WTC11 (cell line): ENCODE results near the gene DRGX. TPM values are rescaled to one million over a fixed set of nuclear protein-coding genes. Genes with fewer than 3 reads are reported as not detected.

Source experiments
- ATAC-seq: fragments of 200-7000 bp; cut with Tn5 transposase; 2 replicates; pipeline ENCODE4 v1.10.0; 2021; ENCODE audit warnings: mild to moderate bottlenecking, moderate library complexity
- CTCF ChIA-PET: fragments of 300-600 bp; sonication (Branson Sonifier 250); formaldehyde crosslinking; loops from one replicate; lab custom pipeline; 2021; ENCODE audit warnings: antibody characterized with exemption; lab: Charles Lee
- POLR2A ChIA-PET: fragments of 350-600 bp; sonication (Branson Sonifier 250); formaldehyde crosslinking; loops from one replicate; lab custom pipeline; 2021; ENCODE audit warnings: antibody characterized with exemption; lab: Charles Lee
- DNase-seq: peaks from one replicate; pipeline ENCODE4 v3.0.0; 2021; ENCODE audit warnings: low spot score
- H3K27ac Mint-ChIP-seq: 2 replicates; pipeline ENCODE4 v1.8.0; 2021; ENCODE audit warnings: mixed read lengths
- H3K27me3 Mint-ChIP-seq: 2 replicates; pipeline ENCODE4 v1.8.0; 2021; ENCODE audit warnings: low read depth, mild to moderate bottlenecking, moderate library complexity, mixed read lengths
- H3K36me3 Mint-ChIP-seq: 2 replicates; pipeline ENCODE4 v1.8.0; 2021; ENCODE audit warnings: mixed read lengths
- H3K4me1 Mint-ChIP-seq: 2 replicates; pipeline ENCODE4 v1.8.0; 2022; ENCODE audit warnings: mixed read lengths
- H3K4me3 Mint-ChIP-seq: 2 replicates; pipeline ENCODE4 v1.8.0; 2021; ENCODE audit warnings: mild to moderate bottlenecking, moderate library complexity, mixed read lengths
- H3K9me3 Mint-ChIP-seq: 2 replicates; pipeline ENCODE4 v1.8.0; 2021; ENCODE audit warnings: mixed read lengths
- ATF3 ChIP-seq: sonication (generic); formaldehyde crosslinking; conservative IDR thresholded peaks from 2 replicates; pipeline ENCODE4 v1.8.1; 2022; ENCODE audit warnings: mild to moderate bottlenecking, missing genetic modification reagents
- CDX4 ChIP-seq: fragments of 250-450 bp; sonication (Bioruptor Pico); IDR thresholded peaks from 2 replicates; pipeline ENCODE4 v1.9.0; 2021; ENCODE audit warnings: moderate library complexity, mild to moderate bottlenecking, inconsistent platforms, borderline replicate concordance
- CREM ChIP-seq: sonication (generic); formaldehyde crosslinking; IDR thresholded peaks from 2 replicates; pipeline ENCODE4 v1.8.1; 2022; ENCODE audit warnings: mild to moderate bottlenecking, missing genetic modification reagents, moderate library complexity
- ELF4 ChIP-seq: sonication (generic); formaldehyde crosslinking; IDR thresholded peaks from 2 replicates; pipeline ENCODE4 v1.8.1; 2022; ENCODE audit warnings: low read depth, mild to moderate bottlenecking, moderate library complexity, missing genetic modification reagents
- EMX1 ChIP-seq: fragments of 250-450 bp; sonication (Bioruptor Pico); IDR thresholded peaks from 2 replicates; pipeline ENCODE4 v1.8.0; 2021; ENCODE audit warnings: mild to moderate bottlenecking
- MAX ChIP-seq: sonication (generic); formaldehyde crosslinking; IDR thresholded peaks from 2 replicates; pipeline ENCODE4 v1.8.0; 2022; ENCODE audit warnings: mild to moderate bottlenecking, missing genetic modification reagents
- MLX ChIP-seq: sonication (generic); formaldehyde crosslinking; IDR thresholded peaks from 2 replicates; pipeline ENCODE4 v1.8.1; 2023; ENCODE audit warnings: mild to moderate bottlenecking, missing genetic modification reagents, moderate library complexity
- MYBL2 ChIP-seq: sonication (generic); formaldehyde crosslinking; IDR thresholded peaks from 2 replicates; pipeline ENCODE4 v1.8.1; 2023; ENCODE audit warnings: mild to moderate bottlenecking, moderate library complexity, missing genetic modification reagents
- NFYB ChIP-seq: sonication (generic); formaldehyde crosslinking; conservative IDR thresholded peaks from 2 replicates; pipeline ENCODE4 v1.8.0; 2022; ENCODE audit warnings: low read depth, missing genetic modification reagents
- NR3C1 ChIP-seq: sonication (generic); formaldehyde crosslinking; conservative IDR thresholded peaks from 2 replicates; pipeline ENCODE4 v1.8.1; 2023; ENCODE audit warnings: low read depth, mild to moderate bottlenecking, missing genetic modification reagents
- RELA ChIP-seq: sonication (generic); formaldehyde crosslinking; IDR thresholded peaks from 2 replicates; pipeline ENCODE4 v1.8.1; 2022; ENCODE audit warnings: missing genetic modification reagents, mild to moderate bottlenecking, borderline replicate concordance
- SMAD3 ChIP-seq: sonication (generic); formaldehyde crosslinking; IDR thresholded peaks from 2 replicates; pipeline ENCODE4 v1.8.0; 2022; ENCODE audit warnings: missing genetic modification reagents, mild to moderate bottlenecking, borderline replicate concordance
- STAT6 ChIP-seq: sonication (generic); formaldehyde crosslinking; conservative IDR thresholded peaks from 2 replicates; pipeline ENCODE4 v1.8.1; 2023; ENCODE audit warnings: mild to moderate bottlenecking, low read depth, missing genetic modification reagents, moderate library complexity
- ZNF121 ChIP-seq: sonication (generic); formaldehyde crosslinking; IDR thresholded peaks from 2 replicates; pipeline ENCODE4 v1.8.0; 2023; ENCODE audit warnings: missing genetic modification reagents
- ZNF138 ChIP-seq: sonication (generic); formaldehyde crosslinking; conservative IDR thresholded peaks from 2 replicates; pipeline ENCODE4 v1.8.1; 2022; ENCODE audit warnings: mild to moderate bottlenecking, moderate library complexity, missing genetic modification reagents
- ZNF281 ChIP-seq: sonication (generic); formaldehyde crosslinking; IDR thresholded peaks from 2 replicates; pipeline ENCODE4 v1.8.0; 2023; ENCODE audit warnings: mild to moderate bottlenecking, missing genetic modification reagents
- ZNF512 ChIP-seq: sonication (generic); formaldehyde crosslinking; IDR thresholded peaks from 2 replicates; pipeline ENCODE4 v1.8.1; 2022; ENCODE audit warnings: missing genetic modification reagents, borderline replicate concordance
- total RNA-seq: library from RNA; stranded (reverse); gene quantifications from 3 replicates; pipeline ENCODE4 v1.2.3, GENCODE V29; 2021

The DRGX gene
- total RNA-seq, 1 experiment from 2014 or later, result not detected

GRCh38 chr10:49393301-49393700 lies 2.6 kb downstream of the DRGX start:
- Mint-ChIP-seq H3K9me3 (no peaks in the 10 kb centered on the region), H3K4me3 (no peak overlapping the region), H3K27ac (no peak overlapping the region), H3K4me1 (peaks cover 24% of the 10 kb centered on the region), H3K36me3 (no peaks in the 10 kb centered on the region), H3K27me3 (peaks cover 80% of the 10 kb centered on the region)
- ChIA-PET CTCF (interaction anchor here (2.7 kb wide), 1 partner anchor 15 kb away, joined by 36 read pairs; no protein-coding TSS in a partner anchor), POLR2A (no interaction called here)
- TF ChIP-seq ELF4 (CRISPR knock-in tag) (no peak), NR3C1 (CRISPR knock-in tag) (no peak), ZNF121 (CRISPR knock-in tag) (no peak), SMAD3 (CRISPR knock-in tag) (no peak), STAT6 (CRISPR knock-in tag) (no peak), EMX1 (CRISPR knock-in tag) (no peak), MYBL2 (CRISPR knock-in tag) (no peak), CDX4 (CRISPR knock-in tag) (no peak)
- DNase-seq (no peak), ATAC-seq (no peak)

- no peak for TF ChIP-seq ZNF512
- no peak for TF ChIP-seq STAT6 (CRISPR knock-in tag)
- TF ChIP-seq MAX (CRISPR knock-in tag), result no peak
- no peak for TF ChIP-seq ATF3 (CRISPR knock-in tag)
- no peak for TF ChIP-seq MLX (CRISPR knock-in tag)
- no peak for TF ChIP-seq ZNF281 (CRISPR knock-in tag)
- TF ChIP-seq NFYB (CRISPR knock-in tag), result no peak
- no peak for TF ChIP-seq ZNF138 (CRISPR knock-in tag)
- TF ChIP-seq CREM (CRISPR knock-in tag), result no peak
- TF ChIP-seq RELA (CRISPR knock-in tag), result no peak
- H3K9me3 Mint-ChIP-seq, result no peaks in the 10 kb centered on the region
- peaks cover 43% of the 10 kb centered on the region for H3K27me3 Mint-ChIP-seq
- H3K36me3 Mint-ChIP-seq, result no peaks in the 10 kb centered on the region
- ATAC-seq (no peak), DNase-seq (no peak)
- ChIA-PET CTCF (interaction anchor here (0.6 to 3.1 kb wide), 2 partner anchors 19 to 65 kb away, joined by 3 to 19 read pairs; no protein-coding TSS in a partner anchor), POLR2A (no interaction called here)
- H3K4me1 Mint-ChIP-seq, result 0 out of 2 replicates have a peak, but pooled peaks cover 6% of the 10 kb centered on the region
- H3K4me3 Mint-ChIP-seq, result no peak overlapping the region
- H3K27ac Mint-ChIP-seq, result no peak overlapping the region
Measured at GRCh38 chr10:49389361-49389933, 6.4 kb downstream of the DRGX start.
